H1 (cell line): ENCODE results near the gene CCBE1. TPM values are rescaled to one million over a fixed set of nuclear protein-coding genes. Genes with fewer than 3 reads are reported as not detected.

ENCODE experiments used
- CHD7 ChIP-seq: fragments of 300-600 bp; sonication (generic); IDR thresholded peaks from 2 replicates; pipeline ENCODE4 v1.7.1; 2012; ENCODE audit warnings: low read length, moderate library complexity, mild to moderate bottlenecking, inconsistent platforms; ENCODE audit not compliant: insufficient replicate concordance
- GABPA ChIP-seq: IDR thresholded peaks from 2 replicates; pipeline ENCODE4 v1.6.1; 2011; ENCODE audit warnings: mild to moderate bottlenecking, low read length, moderate library complexity, borderline replicate concordance; ENCODE audit not compliant: insufficient read depth
- MAFK ChIP-seq: IDR thresholded peaks from 2 replicates; pipeline ENCODE4 v1.6.1; 2012; ENCODE audit warnings: low read depth, mild to moderate bottlenecking, improper control_type of control experiment, low read length
- POU5F1 ChIP-seq: IDR thresholded peaks from 2 replicates; pipeline ENCODE4 v1.6.1; 2011; ENCODE audit warnings: low read depth, mild to moderate bottlenecking, low read length, moderate library complexity
- RAD21 ChIP-seq, 2 experiments: IDR thresholded peaks in 1 of 2; conservative IDR thresholded peaks in 1 of 2; 2 replicates each; pipeline ENCODE4 v1.6.1; 2011; ENCODE audit warnings: low read depth in 2 of 2, low read length in 2 of 2, improper control_type of control experiment in 1 of 2, inconsistent platforms in 1 of 2, mild to moderate bottlenecking in 1 of 2, moderate library complexity in 1 of 2
- polyA plus RNA-seq, 7 experiments: library from polyadenylated mRNA; depleted of rRNA in 3 of 7; stranded (reverse) in 5 of 7; unstranded in 2 of 7; fragments of >200 nt in 5 of 7; fragments of 200-250 nt in 2 of 7; gene quantifications; 1 replicate in 5 of 7; 2 replicates in 1 of 7; 4 replicates in 1 of 7; pipeline versions ENCODE4 v1.2.1 to v1.2.3, GENCODE V29; 2011 to 2013; ENCODE audit warnings: missing spikeins in 2 of 7, mixed read lengths in 2 of 7
- total RNA-seq: library from RNA; stranded (reverse); fragmentation: NEBNext Ultra II Directional; extraction: Animal tissue kit (Norgen Biotek cat#: 25700); gene quantifications from 2 replicates; pipeline ENCODE4 v1.2.1, GENCODE V29; 2021
- TF ChIP-seq, protein P1 (sequence below): IDR thresholded peaks from 2 replicates; pipeline ENCODE4 v1.6.1; 2012; ENCODE audit warnings: inconsistent platforms

Gene CCBE1
- total and polyA plus RNA-seq, 2 of the 8 experiments (the other 6 are each of a cell fraction or from before 2014, with no cell fraction given), result 2.1 to 2.6 TPM

- TF ChIP-seq CHD7, result no peak
- no peak for TF ChIP-seq RAD21 (IDR thresholded peaks at IDR 0.05 in 1 of 2, conservative IDR thresholded peaks at IDR 0.05 in 1 of 2; ENCODE audit: low read depth in 2 of 2, low read length in 2 of 2)
- peak; percentile 77; the same call in 1 of the 2 replicates for TF ChIP-seq MAFK
- TF ChIP-seq GABPA, result no peak
- TF ChIP-seq, protein P1, sequence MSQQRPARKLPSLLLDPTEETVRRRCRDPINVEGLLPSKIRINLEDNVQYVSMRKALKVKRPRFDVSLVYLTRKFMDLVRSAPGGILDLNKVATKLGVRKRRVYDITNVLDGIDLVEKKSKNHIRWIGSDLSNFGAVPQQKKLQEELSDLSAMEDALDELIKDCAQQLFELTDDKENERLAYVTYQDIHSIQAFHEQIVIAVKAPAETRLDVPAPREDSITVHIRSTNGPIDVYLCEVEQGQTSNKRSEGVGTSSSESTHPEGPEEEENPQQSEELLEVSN, result no peak
- TF ChIP-seq POU5F1, result no peak
Measured at GRCh38 chr18:59501920-59502273, 195.3 kb downstream of the CCBE1 start (continued).
